Dedifferentiated amniotic fluid mesenchymal stem cell (primary cell): ENCODE measurements around the gene CD82.
A peak's percentile ranks its signal among the peaks of the same experiment; 100 is the strongest.
"Not testable (repeated sequence)": the region's sequence is repeated elsewhere in the genome, so short reads cannot be mapped to it uniquely, and the experiment has no call there.

Source experiments
- DNase-seq: peaks from one replicate; pipeline ENCODE4 v3.0.0-alpha.2; 2016; ENCODE audit errors: extremely low spot score

Gene CD82

GRCh38 chr11:44559940-44560300 is 5.5 kb upstream of the CD82 start:
- DNase-seq: not testable (repeated sequence)

- DNase-seq: no peak
These were observed 4.1 kb upstream of the CD82 start for GRCh38 chr11:44561275-44561805.

GRCh38 chr11:44561964-44562734 is 3.3 kb upstream of the CD82 start:
- no peak for DNase-seq

- DNase-seq: no peak
These were observed 2.5 kb upstream of the CD82 start for GRCh38 chr11:44562845-44563460.

- DNase-seq: peak; percentile 35
These were observed 1.8 kb upstream of the CD82 start for GRCh38 chr11:44563711-44564110.

- no peak for DNase-seq
These were observed 1.3 kb upstream of the CD82 start for GRCh38 chr11:44564166-44564565.

- DNase-seq: no peak
These were observed 723 bp upstream of the CD82 start for GRCh38 chr11:44564670-44565210.

- no peak for DNase-seq
These were observed 788 bp downstream of the CD82 start for GRCh38 chr11:44565953-44566949.

- no peak for DNase-seq
These were observed 1.8 kb downstream of the CD82 start for GRCh38 chr11:44566952-44567875.

GRCh38 chr11:44567876-44568256 is 2.4 kb downstream of the CD82 start:
- DNase-seq: no peak

- DNase-seq: no peak
These were observed 2.8 kb downstream of the CD82 start for GRCh38 chr11:44568331-44568657.

- DNase-seq: peak; percentile 79
These were observed 3.4 kb downstream of the CD82 start for GRCh38 chr11:44568658-44569473.

GRCh38 chr11:44570411-44571155 is 5.1 kb downstream of the CD82 start:
- no peak for DNase-seq

GRCh38 chr11:44571871-44572270 is 6.4 kb downstream of the CD82 start:
- DNase-seq: no peak

- no peak for DNase-seq
These were observed 7.0 kb downstream of the CD82 start for GRCh38 chr11:44572436-44572835.

GRCh38 chr11:44572884-44573283 is 7.4 kb downstream of the CD82 start:
- DNase-seq: no peak

- DNase-seq: no peak
These were observed 7.9 kb downstream of the CD82 start for GRCh38 chr11:44573333-44573732.

- DNase-seq: peak; percentile 78
These were observed 9.3 kb downstream of the CD82 start for GRCh38 chr11:44574610-44575287.

- no peak for DNase-seq
These were observed 9.8 kb downstream of the CD82 start for GRCh38 chr11:44575288-44575672.
